A549 (cell line): ENCODE measurements around the gene PTPN14. TPM values are rescaled to one million over a fixed set of nuclear protein-coding genes. Genes with fewer than 3 reads are reported as not detected.
"Not testable (repeated sequence)": the region's sequence is repeated elsewhere in the genome, so short reads cannot be mapped to it uniquely, and the experiment has no call there.

Experiments
- ATAC-seq, 2 experiments: fragments of 200-7000 bp in 1 of 2; fragments of >200 bp in 1 of 2; cut with Nextera tagmentation in 1 of 2; cut with Tn5 transposase in 1 of 2; 3 replicates each; pipeline versions ENCODE4 v1.8.0 to v1.9.1; 2018 to 2020; ENCODE audit warnings: mild to moderate bottlenecking in 1 of 2, moderate library complexity in 1 of 2
- CTCF ChIA-PET: fragments of 300-600 bp; sonication (Branson Sonifier 250); formaldehyde crosslinking; extraction: SDS; loops from one replicate; lab custom pipeline; 2021; ENCODE audit warnings: antibody characterized with exemption, inconsistent platforms; lab: Yijun Ruan, JAX
- POLR2A ChIA-PET: fragments of 350-600 bp; formaldehyde crosslinking; extraction: SDS; loops from one replicate; lab custom pipeline; 2021; ENCODE audit warnings: antibody characterized with exemption, inconsistent platforms; lab: Yijun Ruan, JAX
- DNase-seq, 2 experiments: peaks; one replicate each; pipeline versions ENCODE4 v3.0.0 to v3.0.0-alpha.2; 2011 to 2016; ENCODE audit warnings: low read depth in 1 of 2, low spot score in 1 of 2
- FAIRE-seq: peaks from 2 replicates; lab custom pipeline; 2011; peaks lifted over from hg19 to GRCh38; lab: Jason Lieb, UNC
- H3K27ac ChIP-seq, 2 experiments: fragments of >200 bp; sonication (Bioruptor Twin); formaldehyde crosslinking; 3 replicates each; pipeline ENCODE4 v1.5.1; 2016 to 2017
- H3K4me1 ChIP-seq: fragments of >200 bp; sonication (Bioruptor Twin); formaldehyde crosslinking; 3 replicates; pipeline ENCODE4 v1.6.1; 2016
- H3K4me2 ChIP-seq: fragments of >200 bp; sonication (Bioruptor Twin); formaldehyde crosslinking; 3 replicates; pipeline ENCODE4 v1.6.1; 2016
- H3K4me3 ChIP-seq: fragments of >200 bp; sonication (Bioruptor Twin); formaldehyde crosslinking; 3 replicates; pipeline ENCODE4 v1.5.1; 2016
- H3K9me3 ChIP-seq: fragments of >200 bp; sonication (Bioruptor Twin); formaldehyde crosslinking; 3 replicates; pipeline ENCODE4 v1.6.1; 2016
- BCL3 ChIP-seq: fragments of >200 bp; sonication (Bioruptor Twin); formaldehyde crosslinking; IDR thresholded peaks from 3 replicates; pipeline ENCODE4 v1.6.1; 2016
- BHLHE40 ChIP-seq: IDR thresholded peaks from 2 replicates; pipeline ENCODE4 v1.6.1; 2012; ENCODE audit warnings: low read depth, low read length, inconsistent platforms
- CBX2 ChIP-seq: fragments of 200-600 bp; sonication (generic); IDR thresholded peaks from 2 replicates; pipeline ENCODE4 v1.6.1; 2016; ENCODE audit warnings: low read depth, mild to moderate bottlenecking, borderline replicate concordance
- CEBPB ChIP-seq, 2 experiments: fragments of >200 bp in 1 of 2; sonication (Bioruptor Twin) in 1 of 2; formaldehyde crosslinking in 1 of 2; IDR thresholded peaks; 2 replicates each; pipeline ENCODE4 v1.6.1; 2012 to 2016
- CHD2 ChIP-seq: fragments of 150-350 bp; IDR thresholded peaks from 2 replicates; pipeline ENCODE4 v1.6.1; 2014; ENCODE audit warnings: low read length; ENCODE audit not compliant: partially characterized antibody
- CHD4 ChIP-seq: fragments of 200-600 bp; sonication (generic); IDR thresholded peaks from 2 replicates; pipeline ENCODE4 v1.6.1; 2016; ENCODE audit warnings: antibody characterized with exemption, mild to moderate bottlenecking, borderline replicate concordance
- EHF ChIP-seq: fragments of 250-450 bp; sonication (Bioruptor Pico); IDR thresholded peaks from 2 replicates; pipeline ENCODE4 v1.5.0; 2020; ENCODE audit warnings: mild to moderate bottlenecking
- EHMT2 ChIP-seq: fragments of 200-600 bp; sonication (generic); IDR thresholded peaks from 2 replicates; pipeline ENCODE4 v1.6.1; 2016; ENCODE audit warnings: antibody characterized with exemption, low read depth, mild to moderate bottlenecking, moderate library complexity
- EP300 ChIP-seq, 2 experiments: fragments of >200 bp; sonication (Bioruptor Twin); formaldehyde crosslinking; IDR thresholded peaks; 2 replicates in 1 of 2; 3 replicates in 1 of 2; pipeline ENCODE4 v1.6.1; 2016 to 2017
- ESRRA ChIP-seq: fragments of 150-350 bp; IDR thresholded peaks from 2 replicates; pipeline ENCODE4 v1.6.1; 2014; ENCODE audit warnings: mild to moderate bottlenecking, low read length, borderline replicate concordance
- FOSB ChIP-seq: fragments of 250-450 bp; sonication (Bioruptor Pico); IDR thresholded peaks from 2 replicates; pipeline ENCODE4 v1.5.0; 2020; ENCODE audit warnings: mild to moderate bottlenecking, moderate library complexity
- FOSL2 ChIP-seq, 2 experiments: fragments of 450-650 bp in 1 of 2; fragments of >200 bp in 1 of 2; sonication (Bioruptor Twin) in 1 of 2; formaldehyde crosslinking; IDR thresholded peaks; 2 replicates each; pipeline versions ENCODE4 v1.5.0 to v1.6.1; 2016 to 2020; ENCODE audit warnings: mild to moderate bottlenecking in 1 of 2, moderate library complexity in 1 of 2
- HES2 ChIP-seq: fragments of >200 bp; sonication (Bioruptor Twin); formaldehyde crosslinking; IDR thresholded peaks from 2 replicates; pipeline ENCODE4 v1.6.1; 2016
- HEYL ChIP-seq: fragments of 250-450 bp; sonication (Bioruptor Pico); IDR thresholded peaks from 2 replicates; pipeline ENCODE4 v1.8.0; 2021; ENCODE audit warnings: mild to moderate bottlenecking, moderate library complexity
- HOXA7 ChIP-seq: fragments of 250-450 bp; sonication (Bioruptor Pico); IDR thresholded peaks from 2 replicates; pipeline ENCODE4 v1.5.0; 2020; ENCODE audit warnings: mild to moderate bottlenecking, moderate library complexity
- HOXB13 ChIP-seq: fragments of 250-450 bp; sonication (Bioruptor Pico); IDR thresholded peaks from 2 replicates; pipeline ENCODE4 v1.5.0; 2020; ENCODE audit warnings: low read depth, mild to moderate bottlenecking, moderate library complexity
- HOXB5 ChIP-seq: fragments of 250-450 bp; sonication (Bioruptor Pico); IDR thresholded peaks from 2 replicates; pipeline ENCODE4 v1.5.0; 2020; ENCODE audit warnings: mild to moderate bottlenecking, moderate library complexity
- JUNB ChIP-seq: fragments of >200 bp; sonication (Bioruptor Twin); formaldehyde crosslinking; IDR thresholded peaks from 2 replicates; pipeline ENCODE4 v1.6.1; 2016
- KDM5A ChIP-seq: fragments of 200-600 bp; sonication (generic); IDR thresholded peaks from 2 replicates; pipeline ENCODE4 v1.6.1; 2016; ENCODE audit warnings: antibody characterized with exemption, mild to moderate bottlenecking
- MAFK ChIP-seq: fragments of 450-650 bp; IDR thresholded peaks from 2 replicates; pipeline ENCODE4 v1.6.1; 2014; ENCODE audit not compliant: partially characterized antibody
- MYC ChIP-seq: IDR thresholded peaks from 2 replicates; pipeline ENCODE4 v1.6.1; 2012; ENCODE audit warnings: mild to moderate bottlenecking, inconsistent platforms, low read length, improper control_type of control experiment, borderline replicate concordance
- POLR2A ChIP-seq: IDR thresholded peaks from 2 replicates; pipeline ENCODE4 v1.6.1; 2012; ENCODE audit warnings: mild to moderate bottlenecking, low read length
- RNF2 ChIP-seq: fragments of 200-600 bp; sonication (generic); IDR thresholded peaks from 2 replicates; pipeline ENCODE4 v1.6.1; 2016; ENCODE audit warnings: low read depth, mild to moderate bottlenecking, antibody characterized with exemption, moderate library complexity, borderline replicate concordance
- SREBF2 ChIP-seq: fragments of 450-650 bp; IDR thresholded peaks from 2 replicates; pipeline ENCODE4 v1.6.1; 2014; ENCODE audit warnings: mild to moderate bottlenecking, moderate library complexity
- TP53 ChIP-seq: fragments of 250-450 bp; sonication (Bioruptor Pico); IDR thresholded peaks from 2 replicates; pipeline ENCODE4 v1.5.0; 2021; ENCODE audit warnings: mild to moderate bottlenecking, moderate library complexity
- ZC3H11A ChIP-seq: fragments of 450-650 bp; IDR thresholded peaks from 2 replicates; pipeline ENCODE4 v1.6.1; 2014; ENCODE audit warnings: antibody characterized with exemption, mild to moderate bottlenecking
- WGBS: methylation state at CpG from one replicate; pipeline ENCODE4 v1.1.6; 2017; ENCODE audit errors: missing lambda C conversion rate; 5-methylcytosine and 5-hydroxymethylcytosine counted together
- polyA plus RNA-seq, 4 experiments: library from polyadenylated mRNA; depleted of rRNA in 3 of 4; stranded (reverse); fragments of >200 nt; fragmentation: RNase III in 1 of 4; extraction: RNeasy Plus Mini Kit Qiagen cat#74134 plus additional on column Dnase treatment in 1 of 4; gene quantifications; 2 replicates in 3 of 4; 3 replicates in 1 of 4; pipeline ENCODE4 v1.2.3, GENCODE V29; 2011 to 2017
- TF ChIP-seq, protein P1 (sequence below): IDR thresholded peaks from 2 replicates; pipeline ENCODE4 v1.6.1; 2012

The PTPN14 gene
- polyA plus RNA-seq, 2 of the 4 experiments (the other 2 are of a cell fraction) = 9.2 to 10.0 TPM

DNA sequence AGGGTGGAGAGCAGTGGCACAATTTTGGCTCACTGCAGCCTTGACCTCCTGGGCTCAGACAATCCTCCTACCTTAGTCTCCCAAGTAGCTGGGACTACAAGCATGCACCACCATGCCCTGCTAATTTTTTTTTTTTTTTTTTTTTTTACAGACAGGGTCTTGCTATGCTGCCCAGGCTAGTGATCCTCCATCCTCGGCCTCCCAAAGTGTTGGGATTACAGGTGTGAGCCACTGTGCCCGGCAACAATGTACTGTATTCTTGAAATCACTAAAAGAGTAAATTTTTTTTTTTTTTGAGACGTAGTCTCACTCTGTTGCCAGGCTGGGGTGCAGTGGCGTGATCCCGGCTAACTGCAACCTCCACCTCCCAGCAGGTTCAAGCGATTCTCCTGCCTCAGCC is 152.9 kb downstream of the PTPN14 start (continued):
- no peak for TF ChIP-seq MAFK
- TF ChIP-seq JUNB = no peak
- no peak for TF ChIP-seq FOSL2 (IDR thresholded peaks at IDR 0.05)
- no peak for TF ChIP-seq FOSL2 (CRISPR knock-in tag; IDR thresholded peaks at IDR 0.05)
- no peak for TF ChIP-seq CHD4

GRCh38 chr1:214397497-214397896 is 153.9 kb downstream of the PTPN14 start:
- ChIA-PET CTCF (interaction anchor here (1.0 to 1.6 kb wide), 4 partner anchors 10 to 230 kb away, joined by 3 to 4 read pairs (median 3); no protein-coding TSS in a partner anchor), POLR2A (no interaction called here)
- DNase-seq (no peak), ATAC-seq (no peak), FAIRE-seq (no peak)
- TF ChIP-seq CHD2 (no peak), POLR2A (no peak), CHD4 (no peak), RNF2 (no peak), KDM5A (no peak), MYC (no peak), HES2 (no peak), BHLHE40 (no peak), HOXB13 (no peak), HEYL (no peak), EHMT2 (no peak), EP300 (IDR thresholded peaks at IDR 0.05) (no peak)
- 79% methylated on average over 2 of the region's 2 CpGs for WGBS
- H3K27ac ChIP-seq = no peak overlapping the region
- peaks cover 5% of the 10 kb centered on the region; the same call in 2 of the 3 replicates for H3K4me1 ChIP-seq
- no peak overlapping the region for H3K4me3 ChIP-seq
- H3K4me2 ChIP-seq = no peak overlapping the region
- no peaks in the 10 kb centered on the region for H3K9me3 ChIP-seq

DNA sequence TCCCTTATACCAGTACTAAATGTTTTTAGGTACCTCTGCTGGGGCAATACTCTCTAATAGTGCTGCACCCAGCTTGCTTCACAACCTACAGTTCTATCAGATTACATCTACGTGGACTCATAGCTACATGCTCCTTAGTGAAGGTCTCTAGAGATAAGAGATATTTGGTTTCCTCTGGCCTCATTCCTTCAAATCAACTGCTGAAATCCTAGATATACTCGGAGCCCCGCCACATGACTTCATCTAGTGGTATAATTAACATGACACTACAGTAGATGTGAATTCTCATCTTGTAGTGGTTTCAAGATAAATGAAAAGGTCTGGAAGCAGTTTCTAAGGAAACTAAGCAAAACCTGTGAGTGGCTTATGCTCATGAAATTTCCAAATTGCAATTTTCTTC is 155.1 kb downstream of the PTPN14 start:
- CTCF ChIA-PET = interaction anchor here (0.8 to 1.4 kb wide), 5 partner anchors 43 to 250 kb away, joined by 3 read pairs; no protein-coding TSS in a partner anchor
- H3K4me1 ChIP-seq = peaks cover 5% of the 10 kb centered on the region; the same call in 2 of the 3 replicates
- no peak for DNase-seq
- POLR2A ChIA-PET = no interaction called here
- TF ChIP-seq, protein P1, sequence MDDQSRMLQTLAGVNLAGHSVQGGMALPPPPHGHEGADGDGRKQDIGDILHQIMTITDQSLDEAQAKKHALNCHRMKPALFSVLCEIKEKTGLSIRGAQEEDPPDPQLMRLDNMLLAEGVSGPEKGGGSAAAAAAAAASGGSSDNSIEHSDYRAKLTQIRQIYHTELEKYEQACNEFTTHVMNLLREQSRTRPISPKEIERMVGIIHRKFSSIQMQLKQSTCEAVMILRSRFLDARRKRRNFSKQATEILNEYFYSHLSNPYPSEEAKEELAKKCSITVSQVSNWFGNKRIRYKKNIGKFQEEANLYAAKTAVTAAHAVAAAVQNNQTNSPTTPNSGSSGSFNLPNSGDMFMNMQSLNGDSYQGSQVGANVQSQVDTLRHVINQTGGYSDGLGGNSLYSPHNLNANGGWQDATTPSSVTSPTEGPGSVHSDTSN = no peak
- TF ChIP-seq TP53 (CRISPR knock-in tag) (no peak), CBX2 (no peak)
- TF ChIP-seq, all 56 proteins: peak for 0
- no peak overlapping the region for H3K4me3 ChIP-seq
- FAIRE-seq = no peak
- H3K4me2 ChIP-seq = no peak overlapping the region
- WGBS = 95% methylated on average over 3 of the region's 3 CpGs
- no peak overlapping the region for H3K27ac ChIP-seq
- ATAC-seq = no peak
- H3K9me3 ChIP-seq = no peaks in the 10 kb centered on the region

GRCh38 chr1:214394569-214394968 is 156.8 kb downstream of the PTPN14 start:
- not testable (repeated sequence) for H3K9me3 ChIP-seq, FAIRE-seq

GRCh38 chr1:214393086-214393485 is 158.3 kb downstream of the PTPN14 start:
- 91% methylated on average over 12 of the region's 12 CpGs for WGBS
- TF ChIP-seq HOXB5 (no peak), FOSB (no peak), TP53 (CRISPR knock-in tag) (no peak), POLR2A (no peak), ESRRA (no peak), SREBF2 (no peak), EHF (no peak), RNF2 (no peak), ZC3H11A (no peak), BCL3 (no peak), HOXA7 (CRISPR knock-in tag) (no peak), EP300 (IDR thresholded peaks at IDR 0.05) (no peak)
- TF ChIP-seq, protein P1 = no peak
- CTCF ChIA-PET = interaction anchor here (1.4 kb wide), 1 partner anchor 60 kb away, joined by 5 read pairs; no protein-coding TSS in a partner anchor
- peaks cover 5% of the 10 kb centered on the region; the same call in 2 of the 3 replicates for H3K4me1 ChIP-seq
- H3K27ac ChIP-seq = no peak overlapping the region
- H3K9me3 ChIP-seq = no peaks in the 10 kb centered on the region
- DNase-seq (no peak), FAIRE-seq (no peak), ATAC-seq (no peak)
- H3K4me2 ChIP-seq = no peak overlapping the region
- POLR2A ChIA-PET = no interaction called here
- H3K4me3 ChIP-seq = no peak overlapping the region

More at GRCh38 chr1:214394569-214394968, 156.8 kb downstream of the PTPN14 start:
- peak overlapping the region in 1 of 2 experiments; percentile 40; a peak in 1 of 6 replicates for H3K27ac ChIP-seq
- ATAC-seq (peak; percentile 54 to 69; a peak in 2 of 6 replicates), DNase-seq (peak in 1 of 2 experiments; percentile 11)
- H3K4me2 ChIP-seq; H3K4me3 ChIP-seq; POLR2A ChIA-PET; H3K4me1 ChIP-seq; TF ChIP-seq FOSL2 (IDR thresholded peaks at IDR 0.05): not testable (repeated sequence)
- 69% methylated on average over 5 of the region's 5 CpGs for WGBS
- CTCF ChIA-PET = interaction anchor here (0.9 to 1.5 kb wide), 3 partner anchors 14 to 166 kb away, joined by 3 read pairs; no protein-coding TSS in a partner anchor
- TF ChIP-seq CEBPB (IDR thresholded peaks at IDR 0.05) (peak in 1 of 2 experiments; percentile 36; a peak in 1 of 4 replicates), FOSL2 (CRISPR knock-in tag; IDR thresholded peaks at IDR 0.05) (peak; percentile 46; the same call in 1 of the 2 replicates)
